ENCODE results near the gene MOCOS. TPM values are rescaled to one million over a fixed set of nuclear protein-coding genes. Genes with fewer than 3 reads are reported as not detected.

The MOCOS gene
- total and polyA plus RNA-seq, 9 donors, result 5.4 to 35.5 (median 8.8) TPM

DNA sequence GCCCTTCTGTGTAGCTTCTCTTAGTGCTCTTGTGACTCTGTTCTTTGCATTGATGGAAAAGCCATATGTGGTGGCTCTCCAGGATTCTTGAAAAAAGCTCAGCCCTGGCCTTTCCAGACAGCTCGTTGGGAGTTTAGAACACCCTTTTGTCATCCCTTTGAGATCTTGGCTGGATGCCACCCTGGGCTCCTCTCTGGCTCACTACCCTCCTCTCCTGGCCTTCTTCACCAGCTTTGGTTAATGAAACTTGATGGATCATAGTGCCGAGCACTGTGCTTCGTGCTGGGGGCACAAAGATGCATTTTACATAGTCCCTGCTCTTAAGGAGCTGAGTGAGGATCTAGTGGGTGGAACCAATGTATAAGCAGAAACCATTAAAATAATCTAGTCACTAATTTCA, 94.6 kb downstream of the MOCOS start:
- 43 to 63% (median 57%) methylated on average over 3 of the region's 3 CpGs for WGBS, 3 donors
- DNase-seq, result peak in 1 of 5 donors; percentile 37
- Histone ChIP-seq H3K27ac (no peak overlapping the region), H3K9me3 (no peaks in the 10 kb centered on the region), H3K27me3 (no peaks in the 10 kb centered on the region), H3K4me1 (ENCODE audit: insufficient read depth) (no peaks in the 10 kb centered on the region), H3K4me3 (no peak overlapping the region), H3K36me3 (no peaks in the 10 kb centered on the region)
- intact Hi-C loops (cut with DNase I), result loop anchor here in 3 of 4 donors (5.0 to 10.0 kb wide), 4 partner anchors 77 to 267 kb away; no protein-coding TSS in a partner anchor
- no peak for TF ChIP-seq POLR2A (IDR thresholded peaks at IDR 0.05)
- TF ChIP-seq, protein P1, sequence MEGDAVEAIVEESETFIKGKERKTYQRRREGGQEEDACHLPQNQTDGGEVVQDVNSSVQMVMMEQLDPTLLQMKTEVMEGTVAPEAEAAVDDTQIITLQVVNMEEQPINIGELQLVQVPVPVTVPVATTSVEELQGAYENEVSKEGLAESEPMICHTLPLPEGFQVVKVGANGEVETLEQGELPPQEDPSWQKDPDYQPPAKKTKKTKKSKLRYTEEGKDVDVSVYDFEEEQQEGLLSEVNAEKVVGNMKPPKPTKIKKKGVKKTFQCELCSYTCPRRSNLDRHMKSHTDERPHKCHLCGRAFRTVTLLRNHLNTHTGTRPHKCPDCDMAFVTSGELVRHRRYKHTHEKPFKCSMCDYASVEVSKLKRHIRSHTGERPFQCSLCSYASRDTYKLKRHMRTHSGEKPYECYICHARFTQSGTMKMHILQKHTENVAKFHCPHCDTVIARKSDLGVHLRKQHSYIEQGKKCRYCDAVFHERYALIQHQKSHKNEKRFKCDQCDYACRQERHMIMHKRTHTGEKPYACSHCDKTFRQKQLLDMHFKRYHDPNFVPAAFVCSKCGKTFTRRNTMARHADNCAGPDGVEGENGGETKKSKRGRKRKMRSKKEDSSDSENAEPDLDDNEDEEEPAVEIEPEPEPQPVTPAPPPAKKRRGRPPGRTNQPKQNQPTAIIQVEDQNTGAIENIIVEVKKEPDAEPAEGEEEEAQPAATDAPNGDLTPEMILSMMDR (IDR thresholded peaks at IDR 0.05), result no peak
- no peak for TF ChIP-seq EP300 (IDR thresholded peaks at IDR 0.05)

DNA sequence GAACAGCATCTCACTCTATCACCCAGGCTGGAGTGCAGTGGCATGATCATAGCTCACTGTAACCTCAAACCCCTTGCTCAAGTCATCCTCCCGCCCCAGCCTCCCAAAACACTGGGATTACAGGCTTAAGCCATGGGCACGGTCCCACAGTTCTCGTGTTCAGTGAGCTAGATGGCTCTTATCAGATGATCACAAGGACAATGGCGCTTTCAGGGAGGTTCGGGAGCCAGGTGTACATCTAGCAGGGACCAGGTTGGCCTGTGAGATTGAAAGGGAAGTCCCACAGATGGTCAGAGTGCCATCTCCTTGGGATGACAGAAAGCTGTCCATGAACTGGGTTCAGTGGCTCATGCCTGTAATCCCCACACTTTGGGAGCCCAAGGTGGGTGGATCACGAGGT, 96.2 kb downstream of the MOCOS start:
- H3K9me3 ChIP-seq, result no peaks in the 10 kb centered on the region
- H3K27me3 ChIP-seq, result no peaks in the 10 kb centered on the region
- H3K36me3 ChIP-seq, result no peaks in the 10 kb centered on the region
- H3K27ac ChIP-seq, result no peak overlapping the region
- no peak overlapping the region for H3K4me3 ChIP-seq
- WGBS, 3 donors, result 72 to 84% (median 81%) methylated on average over 6 of the region's 6 CpGs
- TF ChIP-seq, protein P1 (IDR thresholded peaks at IDR 0.05), result no peak
- TF ChIP-seq EP300 (IDR thresholded peaks at IDR 0.05) (no peak), POLR2A (IDR thresholded peaks at IDR 0.05) (no peak)
- DNase-seq, result no peak
- intact Hi-C loops (cut with DNase I), result loop anchor here in 3 of 4 donors (5.0 to 10.0 kb wide), 4 partner anchors 79 to 269 kb away; no protein-coding TSS in a partner anchor
- H3K4me1 ChIP-seq (ENCODE audit: insufficient read depth), result no peaks in the 10 kb centered on the region

DNA sequence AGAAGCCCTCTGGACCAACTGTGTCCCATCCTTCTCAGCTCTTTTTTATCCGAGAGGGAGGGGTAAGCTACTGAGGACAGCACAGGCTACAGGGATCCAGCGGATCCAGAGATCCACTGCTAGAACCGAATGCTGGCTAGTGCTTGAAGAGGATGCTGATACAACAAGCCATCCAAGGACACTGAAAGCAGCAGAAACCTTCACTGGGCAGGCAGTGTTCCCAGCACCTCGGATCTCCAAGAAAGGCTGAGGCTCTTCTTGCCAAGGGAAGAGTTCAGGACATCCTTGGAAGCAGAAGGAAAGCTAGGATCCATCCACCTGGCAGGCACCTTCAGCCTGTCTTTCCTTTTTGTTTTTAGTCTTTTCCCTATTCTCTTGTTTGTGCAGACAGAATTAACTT, 97.0 kb downstream of the MOCOS start:
- TF ChIP-seq EP300 (IDR thresholded peaks at IDR 0.05) (no peak), POLR2A (IDR thresholded peaks at IDR 0.05) (no peak)
- TF ChIP-seq, protein P1 (IDR thresholded peaks at IDR 0.05), result no peak
- Histone ChIP-seq H3K4me1 (ENCODE audit: insufficient read depth) (no peaks in the 10 kb centered on the region), H3K27ac (no peak overlapping the region), H3K9me3 (no peaks in the 10 kb centered on the region), H3K4me3 (no peak overlapping the region), H3K27me3 (no peaks in the 10 kb centered on the region), H3K36me3 (no peaks in the 10 kb centered on the region)
- intact Hi-C loops (cut with DNase I), result loop anchor here in 3 of 4 donors (5.0 to 10.0 kb wide), 4 partner anchors 79 to 269 kb away; no protein-coding TSS in a partner anchor
- WGBS, 3 donors, result 33 to 34% (median 34%) methylated on average over 4 of the region's 4 CpGs
- no peak for DNase-seq

DNA sequence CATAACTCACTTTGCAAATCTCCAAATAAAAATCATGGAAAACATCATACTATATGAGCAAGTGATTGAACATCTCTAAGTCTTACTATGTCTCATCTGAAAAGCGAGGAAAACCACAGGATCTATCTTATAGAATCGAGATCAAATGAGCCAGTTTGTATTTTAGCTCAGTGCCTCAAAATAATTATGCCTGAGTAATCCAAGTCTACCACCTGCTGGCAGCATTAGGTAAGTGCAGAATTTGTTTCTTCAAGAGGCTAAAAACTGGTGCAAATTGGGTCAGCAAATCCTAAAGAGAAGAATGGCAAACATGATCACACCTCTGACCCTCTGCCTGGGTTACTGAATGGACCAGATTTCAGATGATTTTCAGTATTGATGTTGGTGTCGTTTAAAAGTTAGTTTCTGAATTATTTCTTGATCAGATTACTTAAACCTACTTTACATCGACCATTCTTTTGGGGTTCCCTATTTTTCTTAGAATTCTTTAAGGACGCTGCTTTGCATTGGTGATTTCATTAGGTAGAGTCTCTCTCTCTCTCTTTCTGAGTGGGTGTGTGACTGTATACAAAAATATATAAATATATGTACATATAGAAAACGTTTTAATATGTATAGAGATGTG, 97.5 kb downstream of the MOCOS start:
- DNase-seq, result peak in 1 of 5 donors; percentile 66
- intact Hi-C loops (cut with DNase I), result loop anchor here in 3 of 4 donors (5.0 to 10.0 kb wide), 4 partner anchors 80 to 270 kb away; no protein-coding TSS in a partner anchor
- Histone ChIP-seq H3K9me3 (no peaks in the 10 kb centered on the region), H3K27ac (no peak overlapping the region), H3K4me1 (ENCODE audit: insufficient read depth) (no peaks in the 10 kb centered on the region), H3K36me3 (no peaks in the 10 kb centered on the region), H3K4me3 (no peak overlapping the region), H3K27me3 (no peaks in the 10 kb centered on the region)
- peak; percentile 21 for TF ChIP-seq POLR2A (IDR thresholded peaks at IDR 0.05)
- no peak for TF ChIP-seq EP300 (IDR thresholded peaks at IDR 0.05)
- TF ChIP-seq, protein P1 (IDR thresholded peaks at IDR 0.05), result peak; percentile 88 to 91 (median 91)
- 29 to 31% (median 29%) methylated on average over 6 of the region's 6 CpGs for WGBS, 3 donors

All from ovary (tissue), 9 donors.